Esophagus squamous epithelium (tissue), 5 donors: ENCODE data around the gene SHISA4. TPM values are rescaled to one million over a fixed set of nuclear protein-coding genes. Genes with fewer than 3 reads are reported as not detected.
A peak's percentile ranks its signal among the peaks of the same experiment; 100 is the strongest.

Source experiments
- DNase-seq: peaks from one replicate; lab custom pipeline; 2025; lab: John Stamatoyannopoulos, UW
- H3K27ac ChIP-seq, 4 donors: fragments of 200-600 bp; sonication (generic); one replicate each; pipeline ENCODE4 v1.5.1; 2016 to 2019; ENCODE audit warnings: mild to moderate bottlenecking in 1 of 4
- H3K27me3 ChIP-seq, 4 donors: fragments of 200-600 bp; sonication (generic); 1 replicate in 3 of 4; 2 replicates in 1 of 4; pipeline versions ENCODE4 v1.5.1 to v1.6.0; 2017 to 2021; ENCODE audit warnings: antibody characterized with exemption in 1 of 4
- H3K36me3 ChIP-seq, 3 donors: fragments of 200-600 bp; sonication (generic); one replicate each; pipeline ENCODE4 v1.5.1; 2016 to 2019
- H3K4me1 ChIP-seq, 3 donors: fragments of 200-600 bp; sonication (generic); one replicate each; pipeline ENCODE4 v1.5.1; 2017 to 2019
- H3K4me3 ChIP-seq, 4 donors: fragments of 200-600 bp; sonication (generic); 1 replicate in 3 of 4; 2 replicates in 1 of 4; pipeline ENCODE4 v1.5.1; 2016 to 2019; ENCODE audit warnings: mild to moderate bottlenecking in 2 of 4, moderate library complexity in 1 of 4
- H3K9me3 ChIP-seq, 3 donors: fragments of 200-600 bp; sonication (generic); one replicate each; pipeline ENCODE4 v1.5.1; 2016 to 2019
- CTCF ChIP-seq, 6 experiments: fragments of 450-650 bp in 4 of 6; fragments of 200-600 bp in 2 of 6; sonication (generic) in 2 of 6; IDR thresholded peaks; one replicate each; pipeline ENCODE4 v1.5.1; 2016 to 2019; ENCODE audit warnings: antibody characterized with exemption in 6 of 6, mild to moderate bottlenecking in 4 of 6, moderate library complexity in 4 of 6
- POLR2A ChIP-seq, 4 donors: fragments of 450-650 bp; IDR thresholded peaks; one replicate each; pipeline ENCODE4 v1.6.1; 2017; ENCODE audit warnings: antibody characterized with exemption in 4 of 4, mild to moderate bottlenecking in 4 of 4, moderate library complexity in 3 of 4
- WGBS, 2 donors: methylation state at CpG; one replicate each; pipeline ENCODE4 v1.1.5; 2018; 5-methylcytosine and 5-hydroxymethylcytosine counted together
- intact Hi-C: fragments of 100-400 bp; cut with DNase I; formaldehyde crosslinking; loops from one replicate; pipeline ENCODE4 v1.15.0; 2022
- total RNA-seq, 4 donors: library from RNA; depleted of rRNA; stranded (reverse); fragments of >200 nt; gene quantifications; one replicate each; pipeline ENCODE4 v1.1.0, GENCODE V29; 2016
- donor health status: DM: yes; HTN: yes; CAD: no.

SHISA4 gene
- total RNA-seq, 4 donors from 2014 or later, result 3.3 to 12.3 (median 5.6) TPM

GRCh38 chr1:201884425-201884824 lies 4.3 kb upstream of the SHISA4 start:
- Histone ChIP-seq H3K4me1 (peaks cover 30 to 63% (median 36%) of the 10 kb centered on the region in 3 donors), H3K27me3 (peaks cover 0 to 19% (median 0%) of the 10 kb centered on the region in 4 donors), H3K36me3 (no peaks in the 10 kb centered on the region), H3K4me3 (no peak overlapping the region), H3K9me3 (no peaks in the 10 kb centered on the region), H3K27ac (peak overlapping the region in 3 of 4 donors; percentile 70 to 72 (median 71))
- no CpG with 5 or more reads among the region's 1 CpG for WGBS, 2 donors
- TF ChIP-seq POLR2A (IDR thresholded peaks at IDR 0.05) (no peak), CTCF (IDR thresholded peaks at IDR 0.05) (no peak)
- DNase-seq, result no peak
- intact Hi-C loops, result no loop called here

- intact Hi-C loops, result no loop called here
- Histone ChIP-seq H3K4me1 (peaks cover 30 to 74% (median 38%) of the 10 kb centered on the region in 3 donors), H3K4me3 (no peak overlapping the region), H3K27ac (peak overlapping the region in 2 of 4 donors; percentile 26 to 30), H3K36me3 (no peaks in the 10 kb centered on the region), H3K9me3 (no peaks in the 10 kb centered on the region), H3K27me3 (peaks cover 0 to 28% (median 0%) of the 10 kb centered on the region in 4 donors)
- no peak for DNase-seq
- TF ChIP-seq POLR2A (IDR thresholded peaks at IDR 0.05), result no peak
- TF ChIP-seq CTCF (IDR thresholded peaks at IDR 0.05), result no peak
- WGBS, 2 donors, result 29 to 43% methylated on average over 6 of the region's 6 CpGs
These were observed 3.1 kb upstream of the SHISA4 start for GRCh38 chr1:201885531-201886075.

- peaks cover 0 to 32% (median 0%) of the 10 kb centered on the region in 4 donors for H3K27me3 ChIP-seq
- WGBS, 2 donors, result 64 to 72% methylated on average over 6 to 7 of the region's 9 CpGs
These were observed 2.4 kb upstream of the SHISA4 start for GRCh38 chr1:201886103-201886885.

GRCh38 chr1:201887116-201887866 lies 1.4 kb upstream of the SHISA4 start:
- Histone ChIP-seq H3K27me3 (peaks cover 0 to 33% (median 0%) of the 10 kb centered on the region in 4 donors), H3K27ac (no peak overlapping the region), H3K4me3 (no peak overlapping the region), H3K9me3 (no peaks in the 10 kb centered on the region), H3K36me3 (no peaks in the 10 kb centered on the region), H3K4me1 (peaks cover 29 to 70% (median 38%) of the 10 kb centered on the region in 3 donors)
- 82 to 85% methylated on average over 4 to 5 of the region's 5 CpGs for WGBS, 2 donors
- intact Hi-C loops, result no loop called here
- TF ChIP-seq CTCF (IDR thresholded peaks at IDR 0.05), result no peak
- no peak for TF ChIP-seq POLR2A (IDR thresholded peaks at IDR 0.05)
- no peak for DNase-seq

More at GRCh38 chr1:201886103-201886885, 2.4 kb upstream of the SHISA4 start:
- no peak for DNase-seq
- intact Hi-C loops, result no loop called here
- TF ChIP-seq POLR2A (IDR thresholded peaks at IDR 0.05) (no peak), CTCF (IDR thresholded peaks at IDR 0.05) (no peak)
- Histone ChIP-seq H3K9me3 (no peaks in the 10 kb centered on the region), H3K4me1 (peaks cover 30 to 75% (median 38%) of the 10 kb centered on the region in 3 donors), H3K36me3 (no peaks in the 10 kb centered on the region), H3K4me3 (no peak overlapping the region), H3K27ac (peak overlapping the region in 1 of 4 donors; percentile 30)
